Endothelial cell of umbilical vein (primary cell): ENCODE data around the gene CUX1. TPM values are rescaled to one million over a fixed set of nuclear protein-coding genes. Genes with fewer than 3 reads are reported as not detected.

Source experiments
- BruUV-seq: library from RNA; stranded (reverse); fragments of 400-500 nt; replicated peaks from 2 replicates; lab custom pipeline; 2021; lab: Mats Ljungman, UMichigan
- CTCF ChIA-PET: fragments of 300-600, 350-600 bp; sonication (Branson Sonifier 250); formaldehyde crosslinking; loops from one replicate; lab custom pipeline; 2021; ENCODE audit warnings: antibody characterized with exemption, inconsistent platforms; lab: Charles Lee
- POLR2A ChIA-PET: fragments of 300-600, 350-600 bp; sonication (Branson Sonifier 250); formaldehyde crosslinking; loops from one replicate; lab custom pipeline; 2021; ENCODE audit warnings: antibody characterized with exemption, inconsistent platforms; lab: Charles Lee
- DNase-seq: peaks from one replicate; pipeline ENCODE4 v3.0.0-alpha.2; 2011; ENCODE audit warnings: low read depth, low spot score
- FAIRE-seq: peaks from 2 replicates; lab custom pipeline; 2011; peaks lifted over from hg19 to GRCh38; lab: Jason Lieb, UNC
- H2AFZ ChIP-seq: 2 replicates; pipeline ENCODE4 v1.6.0; 2012; ENCODE audit warnings: low read depth, low read length, control low read depth, inconsistent platforms
- H3K27ac ChIP-seq: 2 replicates; pipeline ENCODE4 v1.5.1; 2011; ENCODE audit warnings: low read depth, mild to moderate bottlenecking, control low read depth, low read length, moderate library complexity; ENCODE audit not compliant: insufficient read depth
- H3K27me3 ChIP-seq, 2 experiments: 2 replicates each; pipeline versions ENCODE4 v1.6.0 to v1.6.1; 2011; ENCODE audit warnings: low read length in 2 of 2, mixed read lengths in 1 of 2; ENCODE audit not compliant: control insufficient read depth in 2 of 2, insufficient read depth in 2 of 2
- H3K36me3 ChIP-seq, 2 experiments: 2 replicates in 1 of 2; 3 replicates in 1 of 2; pipeline ENCODE4 v1.5.1; 2011; ENCODE audit warnings: low read length in 2 of 2, mild to moderate bottlenecking in 1 of 2, moderate library complexity in 1 of 2; ENCODE audit not compliant: control insufficient read depth in 2 of 2, insufficient read depth in 2 of 2; ENCODE audit errors: extremely low read depth in 1 of 2
- H3K4me1 ChIP-seq: 3 replicates; pipeline ENCODE4 v1.5.1; 2011; ENCODE audit warnings: mild to moderate bottlenecking, low read length; ENCODE audit not compliant: control insufficient read depth, insufficient read depth; ENCODE audit errors: extremely low read depth
- H3K4me2 ChIP-seq: 2 replicates; pipeline ENCODE4 v1.6.1; 2011; ENCODE audit warnings: low read length, control low read depth, mixed read lengths; ENCODE audit not compliant: insufficient read depth
- H3K4me3 ChIP-seq, 3 experiments: fragments of 200-600 bp in 1 of 3; sonication (generic), shearing (Covaris generic) in 1 of 3; replicated peaks in 1 of 3; 2 replicates each; pipeline ENCODE4 v1.5.1; 2011 to 2016; ENCODE audit warnings: control low read depth in 3 of 3, low read length in 3 of 3, mild to moderate bottlenecking in 2 of 3, inconsistent platforms in 1 of 3, low read depth in 1 of 3, moderate library complexity in 1 of 3; ENCODE audit not compliant: insufficient read depth in 1 of 3
- H3K79me2 ChIP-seq: 2 replicates; pipeline ENCODE4 v1.6.0; 2012; ENCODE audit warnings: low read length, inconsistent platforms; ENCODE audit not compliant: control insufficient read depth, insufficient read depth
- H3K9ac ChIP-seq: replicated peaks from 2 replicates; pipeline ENCODE3; 2011; ENCODE audit warnings: low read length, control low read depth; ENCODE audit not compliant: insufficient read depth; ENCODE audit errors: extremely low read depth
- H3K9me1 ChIP-seq: replicated peaks from 3 replicates; pipeline ENCODE4 v1.6.0; 2011; ENCODE audit warnings: mild to moderate bottlenecking, low read length; ENCODE audit not compliant: control insufficient read depth, insufficient read depth; ENCODE audit errors: extremely low read depth
- H3K9me3 ChIP-seq: replicated peaks from 2 replicates; pipeline ENCODE4 v1.5.1; 2012; ENCODE audit warnings: low read length, inconsistent platforms; ENCODE audit not compliant: control insufficient read depth, insufficient read depth
- H4K20me1 ChIP-seq: replicated peaks from 2 replicates; pipeline ENCODE3; 2011; ENCODE audit warnings: mild to moderate bottlenecking, low read length; ENCODE audit not compliant: control insufficient read depth, insufficient read depth; ENCODE audit errors: extremely low read depth
- EZH2 ChIP-seq: IDR thresholded peaks from 2 replicates; pipeline ENCODE4 v1.6.1; 2012; ENCODE audit warnings: borderline replicate concordance, low read depth, mild to moderate bottlenecking, moderate library complexity, low read length, inconsistent platforms; ENCODE audit not compliant: severe bottlenecking
- FOS ChIP-seq: IDR thresholded peaks from 2 replicates; pipeline ENCODE4 v1.6.1; 2011; ENCODE audit warnings: mild to moderate bottlenecking, low read length, moderate library complexity, borderline replicate concordance; ENCODE audit not compliant: insufficient read depth
- GATA2 ChIP-seq: IDR thresholded peaks from 2 replicates; pipeline ENCODE4 v1.7.0; 2011; ENCODE audit warnings: low read depth, mild to moderate bottlenecking, moderate library complexity, mixed read lengths, low read length; ENCODE audit not compliant: insufficient read length, insufficient read depth
- JUN ChIP-seq: IDR thresholded peaks from 2 replicates; pipeline ENCODE4 v1.6.1; 2011; ENCODE audit warnings: borderline replicate concordance, low read depth; ENCODE audit not compliant: insufficient read length, insufficient read depth
- MAX ChIP-seq: IDR thresholded peaks from 2 replicates; pipeline ENCODE4 v1.6.1; 2011; ENCODE audit not compliant: insufficient read depth, insufficient read length
- MYC ChIP-seq: IDR thresholded peaks from one replicate; pipeline ENCODE4 v1.6.1; 2011; ENCODE audit warnings: mild to moderate bottlenecking, low read depth, low read length
- POLR2A ChIP-seq: IDR thresholded peaks from 2 replicates; pipeline ENCODE4 v1.6.1; 2012; ENCODE audit warnings: low read depth, mild to moderate bottlenecking, control low read depth, low read length
- POLR2AphosphoS5 ChIP-seq: IDR thresholded peaks from 2 replicates; pipeline ENCODE4 v1.6.1; 2012; ENCODE audit warnings: low read depth, mild to moderate bottlenecking, control low read depth, low read length, moderate library complexity; ENCODE audit not compliant: insufficient read depth
- dilution Hi-C: fragments of 300-500 bp; cut with MboI; formaldehyde crosslinking; loops from one replicate; pipeline ENCODE4 v1.15.0; 2019; ENCODE audit warnings: low sequenced_read_pairs; ENCODE audit not compliant: extremely low pct_ligation_motif_present
- intact Hi-C: fragments of 100-400 bp; cut with micrococcal nuclease; formaldehyde crosslinking; loops from one replicate; pipeline ENCODE4 v1.10.0; 2022
- polyA plus RNA-seq, 4 experiments: library from polyadenylated mRNA; depleted of rRNA in 3 of 4; stranded (reverse) in 3 of 4; unstranded in 1 of 4; fragments of >200 nt; gene quantifications; 2 replicates each; pipeline versions ENCODE4 v1.2.1 to v1.2.3, GENCODE V29; 2011 to 2012; ENCODE audit warnings: missing spikeins in 1 of 4
- total RNA-seq: library from RNA; stranded (reverse); gene quantifications from 2 replicates; pipeline ENCODE4 v1.2.3, GENCODE V29; 2021
- TF ChIP-seq, protein P1 (sequence below), 2 donors: IDR thresholded peaks; 1 replicate in 1 of 2; 2 replicates in 1 of 2; pipeline ENCODE4 v1.5.1; 2011; ENCODE audit warnings: low read length in 2 of 2, mild to moderate bottlenecking in 2 of 2, moderate library complexity in 2 of 2, control low read depth in 1 of 2, inconsistent platforms in 1 of 2, low read depth in 1 of 2; ENCODE audit not compliant: insufficient read depth in 1 of 2; ENCODE audit errors: extremely low read depth in 1 of 2

Gene CUX1
- total and polyA plus RNA-seq, 2 donors (not counting 3 experiments of a cell fraction or from before 2014, with no cell fraction given): 13.8 to 49.8 TPM

DNA sequence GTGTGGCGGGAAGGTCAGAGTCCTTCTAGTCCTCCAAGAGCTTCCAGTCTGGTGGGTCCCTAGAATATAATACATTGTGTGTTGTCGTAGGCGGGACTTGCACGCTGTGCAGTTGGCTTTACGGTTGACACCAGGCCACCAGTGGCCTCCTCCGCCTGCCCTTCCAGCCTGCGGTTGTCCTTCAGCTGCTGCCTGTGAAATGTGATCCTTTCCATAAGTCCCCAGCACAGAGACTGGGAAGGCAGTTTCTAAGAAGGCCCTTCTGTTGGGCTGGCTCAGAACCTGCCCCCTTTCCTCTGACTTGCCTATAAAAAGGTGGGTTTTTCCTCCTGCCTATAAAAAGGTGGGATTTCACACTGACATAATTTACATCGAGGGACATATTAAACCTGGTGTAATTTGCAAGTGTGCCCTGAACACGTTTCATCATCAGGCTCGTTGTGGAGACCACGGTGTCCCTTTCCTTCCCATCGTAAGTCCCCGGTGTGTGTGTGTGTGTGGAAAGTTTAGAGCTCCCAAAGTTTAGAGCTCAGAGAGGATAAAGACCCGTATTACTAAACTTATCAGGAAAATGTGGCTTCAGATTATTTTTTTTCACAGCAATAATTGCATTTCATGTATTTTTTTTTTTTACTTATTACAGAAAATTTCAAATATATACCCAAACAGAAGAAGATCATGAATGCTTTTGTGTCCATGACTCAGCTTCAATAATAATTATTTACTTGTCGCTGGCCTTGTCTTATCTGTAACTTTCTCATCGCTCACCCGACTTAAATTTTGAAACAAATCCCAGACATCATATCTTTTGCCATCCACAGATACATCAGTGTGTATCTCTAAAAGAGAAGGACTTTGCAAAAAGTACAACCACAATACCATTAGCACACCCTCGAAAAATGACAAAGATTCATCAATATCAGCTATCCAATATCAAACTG, 45.1 kb downstream of the CUX1 start:
- no TSS peak for BruUV-seq
- no peak overlapping the region for H3K9ac ChIP-seq
- TF ChIP-seq POLR2A: no peak
- TF ChIP-seq JUN: no peak
- TF ChIP-seq MYC: no peak
- TF ChIP-seq FOS: no peak
- TF ChIP-seq GATA2: no peak
- TF ChIP-seq EZH2: no peak
- no peak for TF ChIP-seq MAX
- TF ChIP-seq, protein P1, sequence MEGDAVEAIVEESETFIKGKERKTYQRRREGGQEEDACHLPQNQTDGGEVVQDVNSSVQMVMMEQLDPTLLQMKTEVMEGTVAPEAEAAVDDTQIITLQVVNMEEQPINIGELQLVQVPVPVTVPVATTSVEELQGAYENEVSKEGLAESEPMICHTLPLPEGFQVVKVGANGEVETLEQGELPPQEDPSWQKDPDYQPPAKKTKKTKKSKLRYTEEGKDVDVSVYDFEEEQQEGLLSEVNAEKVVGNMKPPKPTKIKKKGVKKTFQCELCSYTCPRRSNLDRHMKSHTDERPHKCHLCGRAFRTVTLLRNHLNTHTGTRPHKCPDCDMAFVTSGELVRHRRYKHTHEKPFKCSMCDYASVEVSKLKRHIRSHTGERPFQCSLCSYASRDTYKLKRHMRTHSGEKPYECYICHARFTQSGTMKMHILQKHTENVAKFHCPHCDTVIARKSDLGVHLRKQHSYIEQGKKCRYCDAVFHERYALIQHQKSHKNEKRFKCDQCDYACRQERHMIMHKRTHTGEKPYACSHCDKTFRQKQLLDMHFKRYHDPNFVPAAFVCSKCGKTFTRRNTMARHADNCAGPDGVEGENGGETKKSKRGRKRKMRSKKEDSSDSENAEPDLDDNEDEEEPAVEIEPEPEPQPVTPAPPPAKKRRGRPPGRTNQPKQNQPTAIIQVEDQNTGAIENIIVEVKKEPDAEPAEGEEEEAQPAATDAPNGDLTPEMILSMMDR (IDR thresholded peaks at IDR 0.05; ENCODE audit: extremely low read depth in 1 of 2, insufficient read depth in 1 of 2, low read depth in 1 of 2, low read length in 2 of 2): no peak
- TF ChIP-seq POLR2AphosphoS5: no peak
- ChIA-PET CTCF (interaction anchor here (1.8 kb wide), 1 partner anchor 20 kb away, joined by 5 read pairs; no protein-coding TSS in a partner anchor), POLR2A (no interaction called here)
- H3K4me1 ChIP-seq: peaks cover 8% of the 10 kb centered on the region
- no peak for FAIRE-seq
- no peaks in the 10 kb centered on the region for H4K20me1 ChIP-seq
- H3K9me3 ChIP-seq: no peaks in the 10 kb centered on the region
- no peaks in the 10 kb centered on the region for H3K27me3 ChIP-seq
- no peak overlapping the region for H3K4me3 ChIP-seq
- H3K4me2 ChIP-seq: no peak overlapping the region
- no peaks in the 10 kb centered on the region for H3K36me3 ChIP-seq
- H2AFZ ChIP-seq: no peak overlapping the region
- H3K27ac ChIP-seq: no peak overlapping the region
- peaks cover 17% of the 10 kb centered on the region for H3K79me2 ChIP-seq
- dilution Hi-C loops (no loop called here), intact Hi-C loops (no loop called here)
- H3K9me1 ChIP-seq: no peaks in the 10 kb centered on the region
- no peak for DNase-seq
